ENCODE measurements around the gene SYNJ1.

DNA sequence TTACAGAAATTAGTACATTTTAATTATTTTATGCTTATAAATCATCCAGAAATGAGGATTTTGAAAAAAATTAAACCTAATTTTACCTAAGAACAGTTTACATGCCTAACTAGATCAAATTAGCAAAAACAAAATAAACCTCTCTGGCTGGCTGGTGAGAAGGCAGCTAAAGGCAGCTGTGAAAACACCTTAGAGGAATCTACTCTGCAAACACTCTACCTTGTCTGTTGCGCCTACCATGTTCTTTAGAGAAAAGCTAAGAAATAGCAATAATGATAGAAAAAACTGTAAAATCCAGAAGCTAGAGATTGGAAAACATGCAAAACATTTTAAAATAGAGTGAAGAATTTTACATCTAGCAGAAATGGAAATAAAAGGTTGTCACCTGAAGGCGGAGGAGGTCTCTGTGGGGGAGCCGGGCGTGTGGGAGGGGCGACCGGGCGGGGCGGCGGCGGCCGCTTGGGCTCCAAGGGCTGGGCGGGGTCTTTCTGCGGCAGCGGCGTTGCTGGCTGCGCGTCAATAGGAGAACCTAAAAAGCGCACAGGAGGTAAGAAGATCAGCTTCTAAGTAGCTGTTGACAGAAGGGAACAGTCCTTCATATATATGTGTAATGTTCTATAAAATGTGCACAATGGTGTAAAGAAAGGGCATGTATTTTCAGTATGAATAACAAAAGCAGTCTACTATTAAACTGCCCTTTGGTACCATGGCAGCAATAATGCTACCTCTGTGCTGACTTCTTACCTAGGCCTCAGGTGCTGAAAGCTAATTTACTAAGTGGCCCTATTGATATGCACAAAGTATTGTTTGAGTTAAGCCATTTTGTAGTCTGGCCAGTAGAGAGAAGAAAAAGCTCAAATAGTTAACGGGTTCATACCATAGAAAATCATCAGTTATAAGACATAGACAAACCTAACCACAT is 82.3 kb downstream of the SYNJ1 start:
- TF ChIP-seq, protein P1, sequence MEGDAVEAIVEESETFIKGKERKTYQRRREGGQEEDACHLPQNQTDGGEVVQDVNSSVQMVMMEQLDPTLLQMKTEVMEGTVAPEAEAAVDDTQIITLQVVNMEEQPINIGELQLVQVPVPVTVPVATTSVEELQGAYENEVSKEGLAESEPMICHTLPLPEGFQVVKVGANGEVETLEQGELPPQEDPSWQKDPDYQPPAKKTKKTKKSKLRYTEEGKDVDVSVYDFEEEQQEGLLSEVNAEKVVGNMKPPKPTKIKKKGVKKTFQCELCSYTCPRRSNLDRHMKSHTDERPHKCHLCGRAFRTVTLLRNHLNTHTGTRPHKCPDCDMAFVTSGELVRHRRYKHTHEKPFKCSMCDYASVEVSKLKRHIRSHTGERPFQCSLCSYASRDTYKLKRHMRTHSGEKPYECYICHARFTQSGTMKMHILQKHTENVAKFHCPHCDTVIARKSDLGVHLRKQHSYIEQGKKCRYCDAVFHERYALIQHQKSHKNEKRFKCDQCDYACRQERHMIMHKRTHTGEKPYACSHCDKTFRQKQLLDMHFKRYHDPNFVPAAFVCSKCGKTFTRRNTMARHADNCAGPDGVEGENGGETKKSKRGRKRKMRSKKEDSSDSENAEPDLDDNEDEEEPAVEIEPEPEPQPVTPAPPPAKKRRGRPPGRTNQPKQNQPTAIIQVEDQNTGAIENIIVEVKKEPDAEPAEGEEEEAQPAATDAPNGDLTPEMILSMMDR (IDR thresholded peaks at IDR 0.05) = no peak
- no peak for TF ChIP-seq POLR2A (IDR thresholded peaks at IDR 0.05)

Data from right lobe of liver (tissue), 4 donors.